HG03432 (cell line): ENCODE data around the gene KCNG4.

ENCODE experiments used
- ATAC-seq: cut with Tn5 transposase; IDR thresholded peaks from one replicate; pipeline ENCODE4 v1.9.1; 2021; ENCODE audit warnings: mild to moderate bottlenecking, moderate library complexity; ENCODE audit not compliant: unreplicated experiment

The KCNG4 gene

DNA sequence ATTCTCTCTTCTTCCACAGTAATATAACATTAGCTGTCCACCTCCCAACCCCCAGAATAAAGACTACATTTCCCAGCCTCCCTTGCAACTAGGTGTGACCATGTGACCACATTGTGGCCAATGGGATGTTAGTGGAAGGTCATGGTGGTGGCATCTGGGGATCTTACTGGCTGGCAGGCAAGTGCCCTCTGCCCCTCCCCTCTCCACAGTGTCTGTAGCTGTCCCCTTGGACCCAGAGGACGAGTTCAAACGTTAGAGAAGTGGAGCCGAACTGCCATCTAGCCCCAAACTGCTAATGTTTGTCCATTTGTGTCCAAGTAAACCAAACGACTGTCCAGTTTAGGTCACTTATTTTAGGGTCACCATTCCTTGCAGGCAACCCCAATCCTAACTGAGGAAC, 26.6 kb upstream of the KCNG4 start:
- peak; percentile 42 for ATAC-seq

DNA sequence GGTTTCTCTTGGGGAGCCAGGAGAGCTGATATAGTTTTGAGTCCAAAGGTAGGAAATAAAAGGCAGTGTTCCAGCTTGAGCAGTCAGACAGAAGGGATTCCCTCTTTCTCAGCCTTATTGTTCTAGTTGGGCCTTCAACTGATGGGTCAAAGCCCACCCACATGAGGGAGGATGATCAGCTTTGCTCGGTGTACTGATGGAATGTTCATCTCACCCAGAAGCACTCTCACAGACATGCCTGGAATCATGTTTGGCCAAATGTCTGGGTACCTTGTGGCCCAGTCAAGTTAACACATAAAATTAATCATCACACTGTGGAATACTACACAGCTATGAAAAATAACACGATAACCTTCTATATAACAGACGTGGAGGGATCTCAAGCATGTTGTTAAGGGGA, 23.1 kb upstream of the KCNG4 start:
- ATAC-seq: no peak

DNA sequence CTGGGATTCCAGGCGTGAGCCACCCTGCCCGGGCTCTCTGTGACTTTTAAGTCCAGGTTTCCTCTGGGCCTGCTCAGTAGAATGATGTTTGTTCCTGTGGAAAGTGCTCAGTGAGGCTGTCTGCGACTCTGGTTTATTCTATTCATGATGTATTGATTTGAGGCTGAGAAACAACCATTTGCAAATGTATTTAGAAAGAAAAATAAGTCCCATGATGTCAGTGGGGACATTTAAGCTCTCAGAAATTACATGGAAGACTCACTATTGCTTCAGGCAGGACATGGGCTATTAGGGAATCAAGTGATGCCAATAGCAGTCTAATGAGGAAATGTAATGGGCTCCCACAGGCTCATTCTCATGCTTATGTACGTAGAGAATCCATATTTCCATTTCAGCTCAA, 22.2 kb upstream of the KCNG4 start:
- ATAC-seq: no peak

DNA sequence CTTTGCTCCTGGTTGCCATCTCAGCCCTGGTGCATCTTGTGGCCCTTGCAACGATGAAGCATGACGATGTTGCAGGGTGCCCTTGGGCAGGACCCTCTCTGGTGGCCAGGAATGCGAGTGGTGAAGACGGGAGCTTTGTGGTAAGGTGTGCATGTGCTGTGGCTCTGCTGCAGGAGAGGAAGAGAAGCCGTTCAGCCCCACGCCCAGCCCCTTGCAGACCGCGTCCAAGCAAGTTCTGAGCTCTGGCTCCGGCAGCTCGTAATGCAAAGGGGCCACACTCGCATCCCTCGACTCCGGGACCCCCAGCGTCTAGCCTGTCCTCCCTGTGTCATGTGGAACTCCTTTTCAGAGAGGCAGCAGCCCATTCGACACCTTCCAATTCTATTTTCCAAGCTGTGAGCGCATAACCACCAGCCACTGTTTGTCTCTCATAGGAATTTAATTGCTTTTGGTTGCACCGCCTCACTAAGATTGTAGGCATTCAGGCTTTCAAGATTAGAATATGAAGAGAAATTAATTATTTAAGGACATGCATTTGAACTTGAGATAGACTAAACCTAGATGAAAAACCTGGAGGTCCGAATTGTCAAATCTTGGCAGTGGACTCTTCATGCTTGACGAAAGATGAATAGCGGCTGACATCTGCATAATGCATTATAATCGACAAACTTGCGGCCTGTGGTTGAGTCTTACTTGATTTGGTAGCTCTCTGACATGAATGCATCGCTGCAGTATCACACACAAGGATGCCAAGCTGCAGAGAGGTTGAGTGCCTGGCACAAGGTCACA, 21.1 kb upstream of the KCNG4 start:
- no peak for ATAC-seq

DNA sequence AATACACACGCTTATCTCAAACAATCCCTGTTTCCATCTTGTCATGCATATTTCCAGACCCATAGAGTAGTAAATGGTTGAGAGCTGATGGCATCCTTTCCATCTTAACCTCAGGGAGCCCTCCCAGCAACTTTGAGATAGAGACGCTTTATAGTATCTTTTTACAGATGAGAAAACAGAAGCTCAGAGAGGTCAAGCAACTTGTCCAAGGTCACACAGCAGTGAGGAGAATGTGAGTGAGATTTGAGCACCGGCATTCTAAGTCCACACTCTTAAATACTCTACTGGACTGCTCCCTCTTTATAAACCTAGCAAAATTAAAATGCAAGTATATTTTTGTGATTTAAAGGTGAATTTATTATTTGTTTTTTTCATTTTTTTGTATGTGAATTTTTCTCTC, 19.9 kb upstream of the KCNG4 start:
- ATAC-seq: no peak

DNA sequence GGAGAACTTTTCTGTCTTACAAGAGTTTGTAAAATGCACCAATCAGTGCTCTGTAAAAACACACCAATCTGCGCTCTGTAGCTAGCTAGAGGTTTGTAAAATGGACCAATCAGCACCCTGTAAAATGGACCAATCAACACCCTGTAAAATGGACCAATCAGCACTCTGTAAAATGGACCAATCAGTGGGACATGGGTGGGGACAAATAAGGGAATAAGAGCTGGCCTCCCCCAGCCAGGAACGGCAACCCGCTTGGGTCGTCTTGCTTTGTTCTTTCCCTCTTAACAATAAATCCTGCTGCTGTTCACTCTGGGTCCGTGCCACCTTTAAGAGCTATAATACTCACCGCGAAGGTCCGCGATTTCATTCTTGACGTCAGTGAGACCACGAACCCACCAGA, 18.5 kb upstream of the KCNG4 start:
- ATAC-seq: no peak

DNA sequence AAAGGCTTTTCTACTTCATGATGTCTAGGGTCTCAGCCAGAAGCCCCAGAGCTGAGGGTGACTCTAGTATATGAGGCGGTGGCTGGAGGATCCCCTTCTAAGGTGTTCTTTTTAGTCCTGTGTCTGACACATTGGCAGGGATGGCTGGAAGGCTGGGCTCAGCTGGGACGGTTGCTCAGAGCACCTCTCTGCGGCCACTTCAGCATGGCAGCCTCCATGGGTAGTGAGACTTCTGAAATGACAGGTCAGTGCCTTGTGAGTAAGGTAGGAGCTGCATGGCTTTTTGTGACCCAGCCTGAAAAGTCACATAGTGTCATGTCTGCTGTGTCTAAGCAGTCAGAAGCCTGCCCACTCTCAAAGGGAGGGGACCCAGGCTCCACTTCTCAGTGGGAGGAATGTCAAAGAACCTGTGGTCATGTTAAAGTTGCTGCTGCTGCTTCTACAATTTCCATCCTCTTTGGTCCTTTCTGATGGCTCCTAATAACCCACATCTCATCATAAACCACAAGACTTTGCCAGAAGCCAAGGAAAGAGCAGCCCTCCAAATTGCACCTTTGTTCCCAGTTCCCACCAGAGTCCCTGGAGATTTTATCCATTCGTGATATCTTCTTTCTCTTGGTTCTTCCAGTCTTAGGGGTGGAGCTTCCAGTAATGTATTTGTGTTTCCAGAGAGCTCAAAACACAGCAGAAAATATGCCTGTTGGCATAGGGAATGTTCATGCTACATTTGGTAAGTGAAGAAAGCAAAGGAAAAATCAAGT, 15.4 kb upstream of the KCNG4 start:
- ATAC-seq: no peak

DNA sequence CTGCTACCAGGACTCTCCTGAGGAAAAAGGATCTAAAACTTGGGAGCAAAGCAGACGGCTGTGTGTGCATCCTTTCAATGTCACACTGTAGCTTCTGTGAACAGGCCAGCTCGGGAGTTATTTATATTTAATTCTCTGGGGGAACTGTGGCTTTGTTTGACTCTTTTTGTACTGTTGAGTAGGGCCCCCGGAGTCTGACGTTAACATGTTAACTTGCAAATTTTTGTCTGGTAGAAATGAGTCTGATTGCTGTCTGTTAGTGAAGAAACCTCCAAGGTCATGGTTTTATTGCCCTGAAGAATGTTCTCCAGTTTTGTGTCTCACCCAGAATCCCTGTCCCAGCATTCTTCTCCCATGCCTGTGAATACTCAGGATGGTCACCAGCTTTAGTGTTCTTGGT, 14.2 kb upstream of the KCNG4 start:
- no peak for ATAC-seq

DNA sequence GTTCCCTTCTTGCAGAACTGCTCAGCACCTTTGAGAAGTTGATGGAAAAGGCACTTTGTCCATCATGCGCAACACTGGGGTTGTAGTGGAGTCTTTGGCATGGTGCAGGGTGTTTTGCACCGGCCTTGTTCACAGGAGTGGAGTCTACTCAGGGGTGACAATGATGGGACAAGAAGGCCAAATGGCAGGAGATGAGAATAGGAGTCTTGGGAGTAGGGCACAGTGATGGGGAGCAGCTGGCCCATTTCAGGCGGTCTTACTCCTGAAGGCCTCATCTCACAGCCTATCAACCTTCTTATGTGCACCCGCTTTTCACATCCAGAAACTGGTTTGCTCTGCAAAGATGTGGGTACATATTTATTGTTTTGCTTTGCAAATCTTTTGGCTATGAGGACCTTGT, 13.4 kb upstream of the KCNG4 start:
- ATAC-seq: no peak

DNA sequence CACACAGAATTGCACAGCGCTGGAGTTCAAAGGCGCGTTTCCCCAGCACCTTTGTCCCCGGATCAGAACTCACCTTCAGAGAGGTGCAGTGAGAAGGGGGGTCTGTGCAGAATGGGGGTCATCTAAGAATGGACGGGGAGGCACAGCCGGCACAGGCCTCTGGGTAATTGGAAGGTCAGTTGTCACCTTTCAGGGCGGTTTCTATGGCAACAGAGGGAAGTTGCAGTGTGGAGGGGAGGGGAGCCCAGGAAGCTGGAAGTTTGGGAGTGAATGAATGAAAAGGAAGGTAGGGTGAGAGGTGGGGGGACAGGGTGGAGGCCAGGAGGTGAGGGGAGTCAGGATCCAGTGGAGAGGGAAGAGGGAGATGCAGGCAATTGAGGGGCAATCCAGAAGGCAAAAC, 12.4 kb upstream of the KCNG4 start:
- ATAC-seq: no peak

DNA sequence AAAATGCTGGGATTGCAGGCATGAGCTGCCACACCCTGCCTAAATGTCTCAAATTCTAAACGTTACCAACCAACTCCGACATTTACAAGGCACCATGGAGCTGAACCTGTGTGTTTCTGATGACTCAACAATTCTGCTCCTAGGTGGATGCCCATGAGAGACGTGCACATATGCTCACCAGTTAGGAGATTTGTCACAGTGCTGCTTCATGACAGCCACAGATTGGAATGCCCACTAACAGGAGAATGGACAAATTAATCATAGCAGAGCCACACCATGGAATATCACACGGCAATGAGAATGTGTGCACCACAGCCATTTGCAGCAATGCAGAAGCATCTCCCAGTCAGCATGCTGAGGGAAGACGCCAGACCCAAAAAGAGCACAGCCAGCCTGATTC, 8.0 kb upstream of the KCNG4 start:
- no peak for ATAC-seq

DNA sequence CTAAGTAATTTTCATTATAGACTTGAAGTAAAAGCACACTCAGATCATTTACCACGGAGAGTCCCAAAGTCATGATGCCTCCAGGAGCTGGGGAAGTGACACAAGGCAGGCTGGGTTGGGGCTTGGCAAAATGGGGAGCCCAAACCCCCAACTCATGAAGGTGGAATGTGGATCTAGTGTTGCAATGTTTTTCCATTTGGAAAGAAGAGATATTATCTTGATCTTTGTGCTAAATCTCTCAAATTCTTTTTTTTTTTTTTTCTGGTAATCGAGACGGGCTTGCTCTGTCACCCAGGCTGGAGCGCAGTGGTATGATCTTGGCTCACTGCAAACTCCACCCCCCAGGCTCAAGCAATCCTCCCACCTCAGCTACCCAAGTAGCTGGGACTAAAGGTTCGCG, 7.5 kb upstream of the KCNG4 start:
- no peak for ATAC-seq

DNA sequence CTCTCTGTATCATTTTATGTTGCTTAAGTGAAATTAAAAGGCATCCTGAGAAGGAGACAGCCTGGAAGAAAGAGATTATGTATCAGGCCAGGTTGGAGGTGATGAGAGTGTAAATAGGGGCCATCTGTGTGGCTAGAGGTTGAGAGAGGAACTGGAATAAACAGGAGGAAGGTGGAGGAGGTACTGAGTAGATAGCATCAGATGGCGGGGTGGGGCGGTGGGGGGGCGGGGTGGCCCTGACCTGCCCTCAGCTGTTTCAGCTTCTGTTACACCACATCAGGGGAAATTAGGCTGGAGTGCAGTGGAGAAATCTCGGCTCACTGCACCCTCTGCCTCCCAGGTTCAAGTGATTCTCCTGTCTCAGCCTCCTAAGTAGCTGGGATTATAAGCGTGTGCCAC, 6.9 kb upstream of the KCNG4 start:
- ATAC-seq: no peak

DNA sequence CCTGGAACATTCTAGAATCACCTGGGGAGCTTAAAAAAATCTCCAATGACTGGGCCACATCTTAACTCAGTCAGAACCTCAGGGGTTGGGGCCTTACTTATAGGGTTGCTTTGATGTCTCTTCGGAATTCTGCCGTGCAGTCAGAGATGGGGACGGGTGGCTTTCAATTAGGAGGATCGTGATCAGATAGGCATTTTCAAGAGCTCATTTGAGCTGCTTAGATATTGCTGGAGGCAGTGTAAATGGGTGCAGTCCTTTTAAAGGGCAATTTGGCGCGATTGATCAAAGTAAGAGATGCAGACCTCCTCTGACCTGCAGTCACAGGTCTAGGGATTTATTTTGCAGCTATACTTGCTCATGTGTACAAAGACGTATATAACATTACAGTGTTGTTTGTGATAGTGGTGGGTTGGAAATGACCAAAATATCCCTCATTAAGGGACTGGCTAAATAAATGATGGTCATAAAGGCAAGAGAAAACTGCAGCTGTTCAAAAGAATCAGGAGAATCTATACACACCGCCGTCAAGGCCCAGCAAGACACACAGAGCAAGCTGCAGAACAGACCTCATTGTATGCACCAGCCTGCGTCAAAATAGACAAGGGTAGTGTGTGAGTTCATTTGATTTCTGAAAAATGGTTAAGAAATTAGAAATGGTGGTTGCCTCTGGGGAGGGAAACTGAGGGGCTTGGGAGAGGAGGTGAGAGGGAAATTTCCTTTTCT, 6.3 kb upstream of the KCNG4 start:
- ATAC-seq: no peak

DNA sequence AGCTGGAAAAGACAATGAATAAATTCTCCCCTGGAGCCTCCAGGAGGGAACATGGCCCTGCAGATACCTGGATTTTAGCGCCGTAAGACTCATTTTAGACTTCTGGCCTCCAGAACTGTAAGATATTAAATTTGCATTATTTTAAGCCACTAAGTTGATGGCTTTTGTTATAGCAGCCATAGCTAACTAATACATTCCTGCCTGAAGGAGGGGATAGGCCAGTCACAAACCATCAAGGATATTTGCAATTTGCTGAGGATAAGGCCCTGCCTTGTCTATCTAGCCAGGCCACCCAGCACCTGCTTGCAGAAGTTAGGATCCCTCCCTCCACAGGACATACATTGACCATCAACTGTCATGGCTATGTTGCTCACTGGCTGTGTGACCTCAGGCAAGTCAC, 4.9 kb upstream of the KCNG4 start:
- ATAC-seq: no peak

DNA sequence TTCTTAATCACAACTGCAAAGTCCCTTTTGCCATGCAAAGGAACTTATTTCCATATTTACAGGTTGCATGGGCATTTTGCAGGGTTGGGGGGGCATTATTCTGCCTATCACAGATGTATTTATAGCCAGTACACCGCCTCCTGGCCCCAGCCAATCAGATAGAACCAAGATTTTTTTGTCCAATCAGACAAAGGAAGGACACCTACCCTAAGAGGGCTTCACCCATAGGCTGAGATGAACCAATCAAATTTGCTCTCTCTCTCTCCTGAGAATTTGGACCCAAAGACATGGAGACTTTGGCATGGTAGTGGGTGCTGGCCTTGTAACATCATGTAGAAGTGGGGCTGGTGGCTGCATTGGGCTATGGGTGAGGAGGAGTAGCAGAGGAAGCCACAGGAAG, 3.9 kb upstream of the KCNG4 start:
- ATAC-seq: no peak

DNA sequence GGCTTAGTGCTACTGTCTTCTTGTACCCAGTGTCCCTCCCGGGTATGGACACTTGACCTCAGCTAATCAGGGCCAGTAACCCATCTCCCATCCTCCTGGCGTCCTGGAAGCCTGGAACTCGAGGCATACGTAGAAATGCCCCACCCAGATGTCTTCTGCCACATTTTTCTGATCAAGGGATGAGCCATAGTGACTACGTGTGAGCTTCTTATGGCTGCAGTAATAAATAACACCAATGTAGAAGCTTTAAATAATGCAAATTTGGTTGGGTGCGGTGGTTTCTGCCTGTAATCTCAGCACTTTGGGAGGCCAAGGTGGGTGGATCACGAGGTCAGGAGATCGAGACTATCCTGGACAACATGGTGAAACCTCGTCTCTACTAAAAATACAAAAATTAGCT, 3.0 kb upstream of the KCNG4 start:
- ATAC-seq: no peak

DNA sequence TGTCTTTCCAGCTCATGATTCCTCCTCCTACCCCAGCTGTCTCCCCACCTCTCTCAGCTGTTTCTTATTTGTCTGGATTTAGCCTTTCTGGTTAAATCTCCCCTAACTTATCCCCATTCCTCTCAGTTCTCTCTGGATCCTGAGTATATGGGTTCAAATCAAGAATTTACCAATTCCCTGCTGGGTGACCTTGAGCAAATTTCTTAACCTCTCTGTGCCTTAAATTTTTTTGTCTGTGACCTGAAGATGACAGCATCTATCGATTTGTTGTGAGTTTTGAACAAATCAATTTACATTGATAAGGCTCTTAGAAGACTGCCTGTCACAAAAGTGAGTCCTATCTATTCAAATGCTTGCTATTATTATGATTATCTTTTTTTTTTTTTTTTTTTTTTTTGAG, 2.0 kb upstream of the KCNG4 start:
- ATAC-seq: no peak

DNA sequence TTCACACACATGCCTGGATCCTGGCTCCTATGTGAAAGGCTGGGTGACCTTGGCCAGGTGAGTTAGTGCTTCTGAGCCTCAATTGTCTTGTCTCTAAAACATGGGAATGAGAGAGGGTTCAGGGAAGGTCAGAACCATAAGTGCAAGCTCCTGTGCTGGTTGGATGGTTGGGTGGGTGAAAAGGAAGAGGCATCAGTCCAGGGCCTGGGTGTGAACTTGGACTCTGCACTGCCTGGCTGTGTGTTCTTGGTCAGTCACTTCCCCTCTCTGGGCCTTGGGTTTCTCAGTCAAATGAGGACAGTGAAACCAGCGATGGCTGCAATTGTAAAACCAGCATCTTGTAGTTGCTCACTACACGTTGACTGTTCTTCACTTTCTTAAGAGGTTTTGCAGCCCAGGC, 643 bp upstream of the KCNG4 start:
- no peak for ATAC-seq

DNA sequence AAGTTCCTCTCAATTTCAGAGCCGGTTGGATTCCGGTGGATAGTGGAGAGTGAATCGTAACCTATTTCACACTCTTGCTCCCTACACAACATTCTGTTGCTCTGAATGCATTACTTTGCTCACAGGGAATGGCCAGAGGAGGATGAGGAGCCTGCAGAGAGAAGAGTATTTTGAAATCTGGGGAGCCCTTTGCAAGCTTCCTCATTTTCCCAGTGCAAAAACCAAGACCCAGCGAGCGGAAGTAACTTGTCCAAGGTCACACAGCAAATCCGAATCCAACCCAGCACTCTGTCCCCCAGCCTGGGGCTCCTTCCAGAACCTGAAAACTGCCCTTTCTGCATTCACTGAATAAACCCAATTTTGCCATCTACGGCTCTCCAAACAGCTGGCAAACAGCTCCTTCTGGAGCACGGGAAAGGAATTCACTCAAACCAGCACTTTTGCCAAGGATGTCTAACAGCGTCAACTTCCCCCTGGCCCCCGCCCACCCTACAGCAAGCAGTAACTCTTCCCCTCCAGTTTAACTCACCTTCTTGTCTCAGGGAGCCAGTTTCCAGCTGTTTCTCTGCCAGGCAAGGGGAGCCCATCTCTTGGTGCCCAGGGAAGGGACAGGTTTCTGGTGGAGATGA, 557 bp downstream of the KCNG4 start:
- ATAC-seq: no peak

DNA sequence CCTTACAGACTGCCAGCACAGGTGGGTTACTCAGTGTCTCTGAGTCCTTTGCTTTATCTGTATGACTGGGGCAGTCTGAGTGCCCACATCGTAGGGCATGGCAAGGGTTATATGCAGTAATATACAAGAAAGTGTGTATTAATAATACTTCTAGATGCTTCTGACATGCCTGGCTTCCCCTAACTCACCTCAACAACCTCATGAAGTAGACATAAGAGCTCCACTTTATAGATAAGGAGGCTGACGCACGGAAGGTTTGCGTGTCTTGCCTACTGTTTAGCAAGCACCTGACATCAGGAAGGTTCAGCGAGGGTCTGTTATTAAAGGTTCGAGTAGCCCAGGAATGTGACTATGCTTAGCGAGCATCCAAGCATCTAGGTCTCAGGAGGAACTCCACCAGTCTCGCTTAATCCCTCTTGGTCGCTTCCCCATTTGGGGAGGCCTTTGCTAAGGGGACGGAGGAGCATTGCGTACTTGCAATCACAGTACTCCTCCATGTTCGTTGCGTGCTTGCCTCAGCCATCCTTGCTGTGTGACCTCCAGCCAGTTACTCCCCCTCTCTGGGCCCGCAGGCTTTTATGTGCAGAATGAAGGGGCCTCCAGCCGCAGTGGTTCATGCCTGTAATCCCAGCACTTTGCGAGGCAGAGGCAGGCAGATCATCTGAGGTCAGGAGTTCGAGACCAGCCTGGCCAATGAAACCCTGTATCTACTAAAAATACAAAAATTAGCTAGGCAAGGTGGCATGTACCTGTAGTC, 1.6 kb downstream of the KCNG4 start:
- ATAC-seq: no peak
